ENCODE results near the gene DCTN1.
"Not testable (repeated sequence)": the region's sequence is repeated elsewhere in the genome, so short reads cannot be mapped to it uniquely, and the experiment has no call there.

DCTN1 gene

GRCh38 chr2:74368499-74368898, 11.6 kb downstream of the DCTN1 start:
- no peak for DNase-seq

- no peak for DNase-seq
Measured at GRCh38 chr2:74367789-74368188, 12.3 kb downstream of the DCTN1 start.

DNA sequence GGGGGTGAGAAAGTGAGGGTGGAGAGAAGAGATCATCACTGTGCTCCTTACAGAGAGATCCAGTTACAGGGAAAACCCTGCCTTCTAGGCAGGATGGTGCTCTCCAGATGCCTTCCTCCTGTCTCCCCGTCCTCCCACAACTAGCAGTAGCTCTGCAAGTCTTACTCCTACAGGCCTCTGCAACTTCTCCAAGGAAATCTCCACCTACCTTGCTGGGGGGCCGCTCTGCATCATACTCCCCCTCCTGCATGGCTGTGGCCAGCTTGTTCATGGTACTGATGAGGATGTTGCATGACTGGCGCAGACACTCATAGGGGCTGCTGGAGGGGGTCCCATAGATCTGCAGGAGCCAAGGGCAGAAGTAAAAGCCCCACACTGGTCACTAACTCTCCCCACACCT, 14.1 kb downstream of the DCTN1 start:
- no peak for DNase-seq

DNA sequence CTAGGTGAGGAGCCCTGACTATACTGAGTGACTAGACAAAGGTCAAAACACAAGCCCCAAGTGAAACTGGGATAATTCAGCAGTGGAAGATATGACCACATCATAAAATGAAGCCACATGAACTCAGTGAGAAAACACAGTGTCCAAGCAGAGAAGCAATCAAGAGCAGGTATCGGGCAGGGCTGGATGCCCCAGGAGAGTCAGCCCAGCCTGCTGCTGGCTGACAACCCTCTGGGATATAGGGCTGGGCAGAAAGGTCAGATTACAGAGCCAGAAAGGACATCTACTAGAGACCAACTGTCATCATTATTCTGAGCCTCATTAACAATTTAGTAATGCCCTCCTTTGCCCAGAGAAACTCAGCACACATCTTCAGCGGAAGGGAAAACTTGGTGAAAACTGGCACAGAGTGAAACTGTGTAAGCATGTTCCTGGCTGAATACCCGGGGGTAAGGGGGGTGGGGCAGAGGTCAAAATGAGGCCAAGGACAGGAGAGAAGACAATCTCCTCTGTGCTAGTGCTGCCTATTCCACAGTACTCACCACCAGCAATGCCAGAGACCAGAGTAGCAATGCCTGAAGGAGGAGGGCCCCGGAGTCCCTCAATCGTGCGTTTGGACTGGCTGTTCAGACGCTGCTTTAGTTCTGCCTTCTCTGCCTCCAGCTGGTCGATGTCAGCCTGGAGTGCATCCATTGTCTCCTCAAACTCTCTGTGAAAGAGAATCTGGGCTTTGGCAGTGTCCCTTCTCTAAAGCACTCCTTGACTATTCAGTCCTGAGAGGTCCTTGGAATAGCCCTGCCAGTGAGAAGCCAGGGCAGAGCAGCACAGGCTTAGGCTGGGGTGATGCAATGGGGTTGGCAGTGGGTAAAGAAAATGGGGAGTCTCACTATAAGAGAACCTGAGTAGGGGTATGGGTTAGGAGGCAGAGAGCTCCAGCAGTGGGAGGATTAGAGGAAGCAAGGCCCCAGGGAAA, 15.3 kb downstream of the DCTN1 start:
- no peak for DNase-seq

- DNase-seq: no peak
Measured at GRCh38 chr2:74361327-74361726, 18.8 kb downstream of the DCTN1 start.

DNA sequence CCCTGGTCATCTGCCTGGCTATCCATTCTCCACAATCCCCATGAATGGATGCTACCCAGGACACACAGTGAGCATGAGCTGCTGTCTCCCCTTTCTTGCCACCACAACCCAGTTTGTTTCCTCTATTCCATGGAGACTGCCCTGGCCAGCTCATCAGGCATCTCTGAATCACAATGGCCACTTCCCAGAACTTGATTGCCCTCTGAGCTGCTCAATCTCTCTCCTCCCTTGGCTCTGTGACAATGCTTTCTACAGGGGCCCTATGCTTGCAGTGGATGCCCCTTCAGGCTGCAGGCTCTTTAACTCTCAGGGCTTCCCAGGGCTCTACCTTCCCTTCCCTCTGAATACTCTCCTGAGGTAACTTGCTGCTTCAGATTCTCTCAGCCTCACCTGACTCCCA, 22.5 kb downstream of the DCTN1 start:
- no peak for DNase-seq

- no peak for DNase-seq
Measured at GRCh38 chr2:74349889-74350288, 30.2 kb downstream of the DCTN1 start.

- no peak for DNase-seq
Measured at GRCh38 chr2:74347742-74348141, 32.4 kb downstream of the DCTN1 start.

DNA sequence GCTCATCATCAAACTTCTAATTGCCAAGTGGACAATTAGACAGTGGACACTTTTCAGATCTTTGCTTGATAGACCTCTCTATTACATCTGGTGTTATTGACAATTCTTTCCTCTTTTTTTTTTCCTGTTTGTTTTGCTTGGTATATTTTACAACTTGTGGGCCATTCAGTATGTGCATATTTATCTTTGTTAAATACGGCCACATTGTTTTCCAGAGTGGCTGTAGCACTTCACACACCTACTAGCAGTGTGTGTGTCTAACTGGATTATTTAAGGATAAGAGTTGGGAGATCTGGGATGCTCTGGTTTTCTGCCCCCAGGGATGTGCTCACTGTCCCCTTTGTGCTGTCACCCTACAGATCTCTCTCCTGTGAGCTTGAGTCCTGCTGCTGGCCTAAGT, 32.8 kb downstream of the DCTN1 start:
- DNase-seq: no peak

- no peak for DNase-seq
Measured at GRCh38 chr2:74345272-74345943, 34.7 kb downstream of the DCTN1 start.

DNA sequence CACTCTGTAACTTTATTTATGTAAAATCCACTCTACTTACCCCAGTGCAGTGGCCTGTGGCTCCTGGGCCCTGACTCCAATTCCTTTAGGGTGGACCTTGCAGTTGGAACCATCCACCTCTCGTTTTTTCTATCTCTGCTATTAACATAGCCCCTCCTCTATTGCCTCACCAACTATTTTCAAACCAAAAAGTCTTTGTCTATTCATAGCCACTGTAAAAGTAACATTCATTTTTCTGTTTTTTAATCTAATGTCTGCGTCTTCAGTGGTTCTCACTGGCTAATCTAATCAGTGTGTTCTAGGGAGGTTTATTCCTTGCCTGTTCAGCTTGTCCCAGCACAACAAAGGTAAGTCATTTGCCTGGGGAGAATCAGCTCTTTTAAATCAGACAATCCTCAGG, 36.8 kb downstream of the DCTN1 start, which contains the start of gene SLC4A5:
Gene SLC4A5, minus strand, starts transcription at position 101 of the 400 bp plus-strand sequence. CDS start 28,393 bp downstream, outside the sequence.
- DNase-seq: no peak

DNA sequence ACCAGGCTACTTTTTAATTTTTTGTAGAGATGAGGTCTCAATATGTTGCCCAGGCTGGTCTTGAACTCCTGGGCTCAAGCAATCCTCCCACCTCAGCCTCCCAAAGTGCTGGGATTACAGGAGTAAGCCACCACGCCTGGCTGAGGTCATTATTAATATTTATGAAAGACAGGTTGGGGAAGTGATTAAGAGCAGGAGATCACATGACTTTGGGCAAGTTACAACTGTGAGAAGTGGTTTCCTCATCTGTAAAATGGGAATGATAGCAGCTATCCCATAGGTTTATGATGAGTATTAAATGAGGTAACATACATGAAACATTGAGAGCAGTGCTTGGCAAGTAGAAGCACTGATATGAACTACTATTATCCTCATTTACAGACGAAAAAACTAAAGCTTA, 43.9 kb downstream of the DCTN1 start:
- DNase-seq: not testable (repeated sequence)

DNA sequence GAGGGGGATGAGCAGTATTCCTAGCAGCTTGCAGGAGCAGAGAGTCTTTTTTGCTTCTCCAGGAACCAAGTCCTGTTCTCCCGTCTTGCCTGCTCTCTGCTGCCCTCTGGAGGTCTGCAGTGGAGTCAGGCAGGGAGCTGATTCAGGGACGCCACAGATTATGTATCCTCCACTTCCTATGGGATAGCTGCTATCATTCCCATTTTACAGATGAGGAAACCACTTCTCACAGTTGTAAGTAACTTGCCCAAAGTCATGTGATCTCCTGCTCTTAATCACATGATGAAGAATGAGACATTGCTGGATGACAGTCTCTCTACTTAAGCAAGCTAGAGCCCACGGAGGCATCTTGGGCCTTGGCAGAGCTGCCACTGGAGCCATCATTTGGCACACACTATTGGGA, 45.2 kb downstream of the DCTN1 start:
- peak; percentile 47 for DNase-seq

- DNase-seq: no peak
Measured at GRCh38 chr2:74333896-74334586, 46.1 kb downstream of the DCTN1 start.

- DNase-seq: no peak
Measured at GRCh38 chr2:74333175-74333574, 46.9 kb downstream of the DCTN1 start.

DNA sequence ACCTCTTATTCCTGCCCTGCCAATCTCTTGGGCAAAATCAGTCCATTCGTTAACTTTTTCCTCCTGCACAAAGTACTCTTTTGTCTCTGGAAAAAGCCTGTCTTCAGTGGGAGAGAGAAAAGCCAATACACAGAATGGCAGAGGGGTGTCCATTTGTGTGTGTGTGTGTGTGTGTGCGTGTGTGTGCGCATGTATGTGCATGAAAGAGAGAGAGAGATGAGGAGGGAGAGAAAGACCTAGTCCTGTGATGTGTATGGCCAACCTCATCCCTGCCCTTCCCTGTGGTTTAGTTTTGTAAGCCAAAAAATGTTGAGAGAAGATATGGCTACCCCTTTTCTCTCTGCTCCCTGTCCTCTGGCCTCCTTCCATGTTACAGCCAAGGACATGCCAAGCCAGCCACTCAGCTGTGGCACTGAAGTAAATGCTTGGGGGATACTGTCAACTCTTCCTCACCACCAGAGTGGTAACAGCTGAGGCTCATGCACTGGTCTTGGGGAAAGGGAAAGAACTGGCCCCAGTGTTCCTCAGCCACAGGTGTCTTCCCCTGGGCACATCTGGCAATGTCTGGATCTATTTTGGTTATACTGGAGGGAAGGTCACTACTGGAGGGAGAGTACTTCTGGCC, 47.4 kb downstream of the DCTN1 start:
- no peak for DNase-seq

- no peak for DNase-seq
Measured at GRCh38 chr2:74328573-74328972, 51.5 kb downstream of the DCTN1 start.

DNA sequence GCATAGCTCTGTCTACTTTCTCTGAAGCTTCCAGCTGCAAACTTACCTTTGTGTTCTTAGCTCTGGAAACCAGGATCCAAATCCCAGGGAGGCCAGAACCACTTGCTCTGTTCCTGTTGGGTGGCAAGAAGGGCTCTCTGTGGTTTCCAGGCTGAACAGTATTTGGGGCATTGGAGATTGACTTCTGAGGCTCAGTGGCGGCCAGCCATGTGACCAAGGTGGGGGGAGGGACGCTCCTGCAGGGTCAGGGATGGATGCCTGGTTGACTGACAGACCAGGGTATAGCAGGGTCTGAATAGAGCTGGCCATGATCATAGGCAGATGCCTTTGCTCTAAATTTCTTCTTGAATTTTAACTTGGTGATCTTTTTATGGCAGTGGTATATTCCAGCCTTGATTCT, 52.0 kb downstream of the DCTN1 start:
- no peak for DNase-seq

- no peak for DNase-seq
Measured at GRCh38 chr2:74327627-74328026, 52.5 kb downstream of the DCTN1 start.

DNA sequence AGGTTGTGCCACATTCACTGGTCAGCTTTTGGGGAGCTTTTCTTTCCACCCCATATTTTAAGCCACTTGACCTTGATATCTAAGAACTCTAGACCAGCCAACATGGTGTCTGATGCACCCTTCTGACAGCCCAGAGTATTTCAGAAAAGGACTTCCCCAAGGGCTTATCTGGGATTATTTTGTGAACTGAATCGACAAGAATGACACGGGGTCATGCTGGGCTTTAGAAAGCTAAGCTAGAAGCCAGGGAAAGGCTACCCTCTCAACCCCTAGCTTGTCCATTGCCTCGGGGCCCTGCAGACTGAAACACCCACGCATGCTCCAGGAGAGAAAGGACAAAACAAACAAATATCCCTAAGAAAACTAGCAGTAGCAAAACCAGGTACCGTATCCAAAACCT, 52.9 kb downstream of the DCTN1 start:
- DNase-seq: no peak

GRCh38 chr2:74325815-74326214, 54.3 kb downstream of the DCTN1 start:
- no peak for DNase-seq

- DNase-seq: no peak
Measured at GRCh38 chr2:74321737-74322136, 58.4 kb downstream of the DCTN1 start.

- no peak for DNase-seq
Measured at GRCh38 chr2:74317701-74318100, 62.4 kb downstream of the DCTN1 start.

All from NCI-H226 (cell line).